Stimulated activated CD8-positive, alpha-beta memory T cell treated with anti-CD3 and anti-CD28 coated beads, Interleukin-15, amount 100 ng/mL, for 48 hours (primary cell): ENCODE data around the gene TOB1.
"Not testable (repeated sequence)": the region's sequence is repeated elsewhere in the genome, so short reads cannot be mapped to it uniquely, and the experiment has no call there.

ENCODE experiments used
- DNase-seq, 2 donors: peaks; one replicate each; pipeline ENCODE4 v3.0.0-alpha.2; 2020; ENCODE audit warnings: low read depth in 2 of 2

The TOB1 gene

DNA sequence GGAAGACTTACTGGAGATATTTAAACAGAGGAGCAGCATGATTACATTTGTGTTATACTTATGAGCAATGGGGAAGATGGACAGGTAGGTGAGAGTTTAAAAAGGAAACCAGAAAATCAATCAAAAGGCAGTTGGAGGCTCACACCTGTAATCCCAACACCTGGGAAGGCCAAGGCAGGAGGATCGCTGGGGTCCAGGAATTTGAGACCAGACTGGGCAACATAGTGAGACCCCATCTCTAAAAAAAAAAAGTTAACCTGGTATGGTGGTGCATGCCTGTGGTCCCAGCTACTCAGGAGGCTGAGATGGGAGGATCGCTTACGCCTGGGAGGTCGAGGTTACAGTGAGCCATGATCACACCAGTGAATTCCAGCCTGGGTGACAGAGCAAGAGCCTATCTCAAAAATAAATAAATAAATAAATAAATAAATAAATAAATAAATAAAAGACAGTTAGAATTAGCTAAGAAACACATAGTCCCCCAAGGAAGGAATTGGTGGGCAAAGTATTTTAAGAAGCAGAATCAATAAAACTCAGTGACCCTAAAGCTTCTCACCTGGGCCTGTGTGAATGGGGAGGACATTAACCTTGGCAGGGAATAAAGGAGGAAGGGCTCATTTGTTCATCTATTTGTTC lies 32.3 kb upstream of the TOB1 start:
- DNase-seq = no peak

DNA sequence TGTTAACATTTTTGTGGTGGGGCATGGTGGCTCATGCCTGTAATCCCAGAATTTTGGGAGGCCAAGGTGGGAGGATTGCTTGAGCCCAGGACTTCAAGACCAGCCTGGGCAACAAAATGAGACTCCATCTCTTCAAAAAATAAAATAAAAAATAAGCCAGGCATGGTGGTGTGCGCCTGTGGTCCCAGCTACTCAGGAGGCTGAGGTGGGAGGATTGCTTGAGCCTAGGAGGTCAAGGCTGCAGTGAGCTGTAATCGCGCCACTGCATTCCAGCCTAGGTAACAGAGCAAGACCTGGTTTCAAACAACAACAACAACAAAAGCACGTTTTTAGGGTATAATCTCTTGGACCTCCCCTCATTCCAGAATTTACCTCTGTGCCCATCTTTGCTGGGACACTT lies 28.4 kb upstream of the TOB1 start:
- not testable (repeated sequence) for DNase-seq

DNA sequence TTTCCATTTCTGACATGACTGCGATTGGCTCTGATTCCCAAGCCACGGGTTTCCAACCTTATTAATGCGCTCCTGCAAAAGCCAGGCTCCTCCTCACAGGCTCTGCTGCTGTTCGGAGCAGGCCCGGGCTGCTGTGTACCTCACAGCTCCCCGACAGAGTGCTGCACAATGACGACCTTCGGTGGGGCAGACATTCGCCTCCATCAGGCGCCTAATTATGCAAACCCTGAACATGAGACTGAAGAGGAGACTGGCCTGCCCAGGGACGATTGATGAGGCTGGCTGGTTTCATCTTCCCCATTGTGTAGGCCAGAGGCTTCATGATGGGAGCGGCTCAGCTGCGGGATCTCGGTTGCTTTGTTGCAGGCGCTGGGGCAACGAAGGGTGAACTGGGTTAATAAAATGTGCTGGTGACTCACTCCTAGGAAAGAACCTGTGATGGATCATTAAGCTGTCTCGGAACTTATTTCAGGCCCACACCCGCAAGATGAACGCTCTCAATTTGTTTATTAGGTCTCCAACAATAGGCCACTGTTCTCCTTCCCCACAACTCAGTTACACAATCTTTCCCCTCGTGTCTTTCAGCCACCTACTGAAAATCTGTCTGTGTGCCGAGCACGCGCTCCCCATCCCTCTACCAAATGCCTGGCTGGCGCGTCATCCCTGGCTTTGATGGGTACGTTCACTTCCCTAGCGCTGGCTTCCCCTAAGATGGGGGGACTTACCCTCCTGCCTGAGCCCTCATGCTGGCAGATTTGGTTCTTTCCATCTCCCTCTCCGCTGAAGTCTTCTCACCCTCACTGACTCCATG lies 27.2 kb upstream of the TOB1 start:
- DNase-seq = no peak

DNA sequence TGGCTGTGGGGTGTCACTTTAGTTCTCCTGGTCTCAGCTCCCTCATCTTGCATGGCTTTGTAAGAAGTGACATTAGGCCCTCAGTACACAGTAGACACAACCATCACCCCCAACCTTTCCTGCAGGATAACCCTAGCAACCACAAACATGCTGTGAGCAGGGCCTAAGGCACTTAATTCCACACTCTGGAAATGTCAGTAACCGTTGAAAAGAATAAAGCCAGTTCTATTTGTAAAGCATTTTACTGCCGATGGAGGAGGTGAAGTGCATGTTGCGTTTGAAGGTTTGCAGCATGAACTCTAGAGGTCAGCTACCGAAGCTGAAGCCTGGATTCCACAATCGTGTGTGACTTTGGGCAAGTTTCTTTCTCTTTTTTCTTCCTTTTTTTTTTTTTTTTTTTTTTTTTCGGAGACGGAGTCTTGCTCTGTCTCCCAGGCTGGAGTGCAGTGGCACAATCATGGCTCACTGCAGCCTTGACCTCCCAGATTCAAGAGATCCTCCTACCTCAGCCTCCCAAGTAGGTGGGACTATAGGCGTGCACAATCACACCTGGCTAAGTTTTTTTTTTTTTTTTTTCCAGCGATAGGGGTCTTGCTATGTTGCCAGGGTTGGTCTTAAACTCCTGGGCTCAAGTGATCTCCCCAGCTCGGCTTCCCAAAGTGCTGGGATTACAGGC lies 26.1 kb upstream of the TOB1 start:
- no peak for DNase-seq

DNA sequence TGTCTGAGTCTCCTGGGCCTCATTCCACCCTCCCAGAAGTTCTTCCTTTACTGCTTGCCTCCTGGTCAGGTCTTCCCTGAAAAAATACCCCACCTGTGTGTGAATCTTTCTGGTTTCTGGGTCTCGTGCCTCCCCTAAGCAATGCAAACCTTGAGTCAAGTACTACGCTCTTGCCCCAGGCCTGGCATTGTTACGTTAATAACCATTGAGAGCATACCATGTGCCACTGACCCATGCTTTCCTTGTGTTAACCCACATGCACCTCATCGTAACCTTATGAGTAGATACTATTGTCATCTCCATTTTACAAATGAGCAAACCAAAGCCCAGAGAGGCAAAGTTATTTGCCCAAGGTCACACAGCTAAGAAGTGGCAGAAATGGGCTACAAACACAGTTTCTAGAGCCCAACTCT lies 25.4 kb upstream of the TOB1 start:
- no peak for DNase-seq

DNA sequence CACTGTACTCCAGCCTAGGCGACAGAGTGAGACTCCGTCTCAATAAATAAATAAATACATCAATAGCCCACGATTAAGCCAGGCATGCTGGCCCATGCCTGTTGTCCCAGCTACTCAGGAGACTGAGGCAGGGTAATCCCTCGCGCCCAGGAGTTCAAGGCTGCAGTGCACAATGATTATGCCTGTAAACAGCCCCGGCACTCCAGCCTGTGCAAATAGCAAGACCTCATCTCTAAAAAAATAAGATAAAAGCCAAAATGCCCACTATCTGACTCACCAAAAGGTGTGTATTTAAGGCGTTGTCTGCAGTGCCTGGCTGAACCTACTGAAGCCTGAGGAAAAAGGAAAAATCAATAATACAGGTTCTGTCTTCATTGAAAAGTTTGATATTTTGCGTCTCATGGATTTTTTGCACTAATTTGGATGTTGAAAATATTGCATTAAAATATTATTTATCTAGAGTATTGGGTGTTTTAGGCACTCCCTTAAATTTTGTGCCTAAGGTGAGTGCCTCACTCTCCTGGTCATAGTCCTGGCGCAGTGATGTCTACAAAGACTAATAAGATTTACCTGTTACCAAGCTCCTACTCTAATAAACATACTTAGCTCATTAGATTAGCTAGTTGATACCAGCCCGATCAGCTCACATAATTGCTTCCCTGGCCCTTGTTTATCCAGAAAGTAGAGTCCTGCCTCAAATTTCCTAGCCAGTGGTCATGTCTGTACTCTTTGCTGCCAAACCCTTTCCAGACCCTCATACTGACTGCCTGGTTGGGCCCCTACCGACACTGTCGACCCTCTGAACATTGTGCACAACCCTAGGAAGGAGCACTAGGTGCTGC lies 24.7 kb upstream of the TOB1 start:
- no peak for DNase-seq

DNA sequence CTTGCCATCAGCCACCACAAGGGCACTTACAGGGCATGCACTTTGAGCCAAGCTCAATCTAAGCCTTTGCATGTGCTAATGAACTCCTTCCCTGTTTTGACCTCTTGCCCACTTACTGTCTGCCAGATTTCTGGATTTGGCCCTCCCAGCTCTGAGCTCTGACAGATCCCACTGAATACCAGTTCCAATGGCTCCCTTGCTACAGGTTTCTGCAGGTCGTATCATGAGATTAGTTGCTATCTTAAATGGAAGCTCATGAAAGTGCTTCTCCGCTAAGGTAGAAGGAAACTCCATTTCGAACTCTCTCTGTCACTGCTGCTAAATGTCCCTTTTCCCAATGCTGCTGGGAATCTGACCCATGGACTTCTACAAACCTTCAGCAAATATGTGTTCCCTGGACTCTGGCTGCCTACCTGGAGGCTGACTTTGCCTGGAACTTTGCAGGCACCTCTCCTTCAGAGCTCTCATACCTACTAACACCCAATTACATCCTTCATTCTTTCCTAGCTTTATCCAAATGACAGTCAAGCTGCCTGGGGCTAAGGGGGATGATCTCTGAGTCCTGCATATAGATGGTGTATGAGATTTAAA lies 23.5 kb upstream of the TOB1 start:
- no peak for DNase-seq

DNA sequence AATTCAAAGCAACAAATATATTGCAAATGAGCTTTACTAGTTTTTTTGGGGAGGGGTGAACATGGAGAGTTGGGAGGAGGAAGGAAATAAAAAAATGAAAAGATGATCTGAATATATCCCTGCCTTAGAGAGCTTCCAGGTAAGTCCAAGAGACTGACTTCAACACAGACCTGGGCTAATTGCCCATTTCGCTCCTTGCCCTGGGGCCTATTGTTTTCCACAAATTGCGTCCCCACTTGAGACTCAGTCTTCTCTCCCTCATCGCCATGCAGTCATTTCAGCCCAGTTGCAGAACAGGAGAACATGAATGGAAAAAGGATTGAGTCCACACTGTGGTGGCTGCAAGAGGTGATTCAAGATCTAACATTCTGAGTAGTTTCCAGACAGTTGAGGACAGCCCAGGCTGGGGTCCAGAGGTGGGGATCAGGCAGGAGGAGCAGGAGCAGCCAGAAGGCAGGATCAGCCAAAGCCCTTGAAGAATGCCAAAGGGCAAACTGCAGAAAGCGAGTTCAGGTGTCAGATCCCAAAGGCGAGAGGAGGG lies 21.6 kb upstream of the TOB1 start:
- DNase-seq = no peak

DNA sequence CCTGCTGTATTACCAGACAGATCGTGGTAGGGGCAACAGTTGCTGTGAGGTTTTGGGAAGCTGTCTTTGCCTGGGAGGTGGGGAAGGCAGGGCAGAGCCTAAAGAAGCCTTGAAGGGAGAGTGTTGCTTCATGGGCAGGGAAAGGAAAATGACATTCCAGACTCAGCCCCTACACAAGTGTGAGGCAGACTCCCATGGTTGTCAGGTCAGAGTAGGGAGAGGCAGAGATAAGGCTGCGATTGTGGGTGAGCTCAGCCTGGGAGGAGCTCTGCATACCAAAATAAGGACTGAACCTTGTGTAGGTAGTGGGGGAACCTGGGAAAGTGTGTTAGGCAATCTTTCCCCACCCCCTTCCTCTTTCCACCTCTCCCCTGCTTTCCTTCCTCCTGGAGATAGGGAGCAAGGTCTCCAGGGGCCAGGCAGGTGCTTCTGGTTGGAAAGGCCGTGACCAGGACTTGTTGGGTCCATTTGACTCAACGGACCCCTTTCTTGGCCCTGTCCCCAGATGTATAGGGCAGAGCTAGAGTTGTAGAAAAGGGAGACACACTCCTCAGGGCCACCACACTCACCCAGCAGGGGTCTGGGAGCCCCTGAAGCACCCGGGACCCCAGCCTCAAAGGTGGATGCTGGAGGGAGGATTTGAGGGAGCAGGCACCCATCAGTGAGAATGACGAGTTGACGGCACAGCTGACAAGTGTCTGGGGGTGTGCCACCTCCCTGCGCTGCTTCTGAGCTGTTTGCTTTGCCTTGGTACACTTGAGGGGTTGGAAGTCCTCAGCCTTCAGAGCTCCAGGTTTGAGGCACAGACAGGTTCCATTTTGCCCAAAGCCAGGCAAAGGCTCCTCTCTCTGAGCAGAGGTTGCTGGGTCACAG lies 18.5 kb upstream of the TOB1 start:
- no peak for DNase-seq

DNA sequence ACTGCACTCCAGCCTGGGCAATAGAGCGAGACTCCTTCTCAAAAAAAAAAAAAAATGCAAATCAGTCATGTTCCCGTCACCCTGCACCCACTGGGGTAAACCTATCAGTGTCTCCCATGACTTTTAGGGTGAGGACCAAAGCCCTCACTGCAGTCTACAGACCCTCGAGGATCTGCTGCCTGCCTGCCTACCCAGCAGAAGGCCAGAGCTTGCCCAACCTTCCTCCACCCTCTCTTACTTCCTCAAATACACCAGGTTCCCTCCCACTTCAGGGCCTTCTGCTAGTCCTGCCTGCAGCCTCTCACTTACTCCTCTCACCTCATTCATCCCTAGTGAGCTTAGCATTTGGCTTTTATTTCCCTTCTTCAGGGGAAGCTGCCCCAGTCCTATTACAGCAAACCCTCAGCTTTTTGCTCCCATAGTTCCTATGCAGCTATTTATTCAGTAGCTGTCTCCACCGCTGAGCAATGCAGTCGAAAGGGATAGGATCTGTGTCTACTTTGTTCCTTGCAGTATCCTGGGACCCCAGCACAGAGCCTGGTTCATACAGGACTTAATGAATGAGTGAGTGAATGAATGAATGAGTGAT lies 17.8 kb upstream of the TOB1 start:
- DNase-seq = no peak

DNA sequence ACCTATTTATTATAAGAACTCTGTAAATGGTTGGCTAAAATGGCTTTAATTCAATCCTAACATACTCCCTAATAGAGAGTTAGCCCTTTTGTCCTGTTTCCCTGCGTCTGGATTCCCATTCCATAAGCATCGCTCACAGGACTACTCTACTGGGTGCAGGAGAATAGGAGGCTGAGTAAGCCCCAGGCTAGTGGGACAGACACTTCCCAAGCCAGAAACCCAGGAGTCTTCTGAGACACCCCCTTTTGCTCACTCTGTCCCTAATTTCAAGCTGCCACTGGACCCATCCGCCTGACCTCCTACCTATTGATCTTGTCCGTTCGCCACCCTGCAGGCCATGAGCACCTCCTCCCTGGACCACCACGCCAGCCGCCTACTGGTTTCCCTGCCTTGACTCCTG lies 16.7 kb upstream of the TOB1 start:
- DNase-seq = no peak

DNA sequence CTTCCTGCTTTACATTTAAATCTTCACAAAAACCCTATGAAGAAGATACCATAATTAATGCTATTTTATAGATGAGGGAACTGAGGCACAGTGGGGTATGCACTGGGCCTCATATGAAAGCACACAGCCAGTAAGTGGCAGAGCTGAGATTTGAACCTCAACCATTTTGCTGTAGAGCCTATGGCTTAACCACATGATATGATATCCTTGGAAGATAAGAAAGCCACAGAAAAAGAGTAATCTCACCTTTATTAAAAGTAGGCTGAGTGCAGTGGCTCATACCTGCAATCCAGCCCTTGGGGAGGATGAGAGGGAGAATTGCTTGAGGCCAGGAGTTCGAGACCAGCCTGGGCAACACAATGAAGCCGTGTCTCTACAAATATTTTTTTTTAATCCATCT lies 15.0 kb upstream of the TOB1 start:
- no peak for DNase-seq

DNA sequence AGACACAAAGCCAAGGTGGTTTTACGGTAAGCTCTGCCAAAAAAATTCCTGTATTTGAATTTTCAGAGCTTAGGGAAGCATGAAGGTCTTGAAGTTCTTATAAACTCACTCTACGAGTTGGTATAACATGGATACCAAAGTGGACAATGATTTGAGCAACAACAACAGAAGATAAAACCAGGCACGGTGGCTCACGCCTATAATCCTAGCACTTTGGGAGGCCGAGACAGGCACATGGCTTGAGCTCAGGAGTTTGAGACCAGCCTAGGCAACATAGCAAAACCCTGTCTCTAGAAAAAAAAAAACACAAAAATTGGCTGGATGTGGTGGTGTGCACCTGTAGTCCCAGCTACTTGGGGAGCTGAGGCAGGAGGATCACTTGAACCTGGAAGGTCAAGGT lies 12.9 kb upstream of the TOB1 start:
- no peak for DNase-seq

DNA sequence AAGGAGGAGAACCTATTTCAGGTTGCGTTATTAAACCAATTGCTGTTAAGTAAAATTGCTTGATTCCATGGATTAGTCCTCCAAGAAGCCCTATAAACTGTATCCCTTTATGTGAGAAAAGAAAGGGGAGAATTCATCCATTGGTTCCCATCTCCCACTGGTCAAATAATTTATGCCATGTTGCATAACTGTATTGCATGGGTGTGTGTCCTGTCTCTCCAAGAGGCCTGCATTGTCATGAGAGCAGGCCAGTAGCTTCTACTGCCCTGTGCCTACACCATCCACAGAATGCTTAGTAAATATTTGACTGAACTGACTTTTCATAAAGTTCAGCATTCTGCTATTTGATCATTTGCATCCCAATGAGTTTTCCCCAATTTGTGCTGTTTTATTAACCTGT lies 11.7 kb upstream of the TOB1 start:
- DNase-seq = no peak

DNA sequence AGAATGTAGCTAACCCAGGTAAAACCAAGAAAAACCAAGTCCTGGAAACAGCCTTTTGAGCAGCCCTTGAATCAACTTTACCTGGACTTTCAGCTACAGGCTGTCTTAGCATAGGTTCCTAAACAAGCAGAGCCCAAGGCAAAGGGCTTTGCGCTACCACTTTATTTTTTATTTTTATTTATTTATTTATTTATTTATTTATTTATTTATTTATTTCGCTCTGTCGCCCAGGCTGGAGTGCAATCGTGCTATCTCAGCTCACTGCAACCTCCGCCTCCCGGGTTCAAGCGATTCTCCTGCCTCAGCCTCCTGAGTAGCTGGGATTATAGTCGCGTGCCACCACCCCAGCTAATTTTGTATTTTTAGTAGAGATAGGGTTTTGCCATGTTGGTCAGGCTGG lies 10.9 kb upstream of the TOB1 start:
- DNase-seq = not testable (repeated sequence)

DNA sequence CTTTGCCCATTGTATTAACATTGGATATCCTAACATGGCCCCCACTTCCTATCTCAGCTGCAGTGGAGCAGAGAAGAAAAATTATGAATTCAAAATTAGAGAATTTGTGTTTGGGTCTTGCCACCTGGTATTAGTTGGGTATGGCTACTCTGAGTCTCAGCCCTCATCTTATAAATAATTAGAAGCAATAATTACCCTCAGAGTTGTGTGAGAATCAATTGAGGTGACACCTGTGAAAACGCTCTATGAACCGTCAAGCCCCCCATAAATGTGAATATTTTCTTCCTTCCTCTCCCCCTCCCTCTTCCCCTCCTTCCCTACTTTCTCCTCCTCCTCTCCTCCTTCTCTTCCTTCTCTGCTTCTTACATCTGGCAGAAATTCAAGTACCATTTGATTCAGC lies 8.9 kb upstream of the TOB1 start:
- DNase-seq = no peak

DNA sequence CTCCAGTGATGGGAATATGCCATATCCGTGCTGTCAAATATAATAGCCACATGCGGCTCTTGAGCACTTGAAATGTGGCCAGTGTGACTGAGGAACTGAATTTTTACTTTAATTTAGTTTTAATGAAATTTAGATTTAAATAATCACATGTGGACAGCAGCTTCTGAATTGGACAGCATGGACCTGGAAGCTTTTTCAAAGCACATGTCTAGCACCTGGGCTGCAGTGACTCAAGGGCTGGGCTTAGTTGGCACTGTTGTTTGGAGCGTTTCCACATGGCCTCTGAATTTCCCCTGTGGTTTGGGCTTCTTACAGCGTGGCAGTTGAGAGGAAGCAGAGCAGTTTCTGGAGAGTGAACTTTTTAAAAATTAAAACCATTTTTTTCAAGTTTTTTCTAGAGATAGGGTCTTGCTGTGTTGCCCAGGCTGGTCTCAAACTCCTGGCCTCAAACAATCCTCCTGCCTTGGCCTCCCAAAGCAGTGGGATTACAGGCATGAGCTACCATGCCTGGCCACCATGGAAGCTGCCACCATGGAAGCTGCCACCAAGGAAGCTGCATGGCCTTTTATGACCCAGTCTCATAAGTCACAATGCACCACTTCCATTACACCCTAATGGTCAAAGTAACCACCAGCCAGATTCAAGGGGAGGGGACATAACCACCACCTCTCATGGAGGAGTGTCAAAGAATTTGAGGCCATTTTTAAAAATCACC lies 6.7 kb upstream of the TOB1 start:
- DNase-seq = peak in 1 of 2 donors; percentile 30

DNA sequence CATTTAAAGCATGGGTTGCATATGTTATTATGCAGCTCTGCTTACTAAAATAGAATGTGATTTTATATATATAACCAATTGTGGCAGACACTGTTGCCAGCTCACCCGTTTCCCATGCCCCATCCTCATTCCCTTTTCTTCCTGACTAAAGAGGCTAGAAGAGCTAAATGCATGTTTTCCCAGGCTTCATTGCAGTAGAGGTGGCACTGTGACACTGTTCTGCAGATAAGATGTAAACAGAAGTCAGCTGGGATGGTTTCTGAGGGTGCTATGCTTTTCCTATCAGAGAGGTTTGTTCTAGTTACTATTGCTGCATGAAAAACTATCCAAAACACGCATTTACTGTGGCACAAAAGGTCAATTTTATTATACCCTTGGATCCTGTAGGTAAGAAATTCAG lies 5.7 kb upstream of the TOB1 start:
- no peak for DNase-seq

DNA sequence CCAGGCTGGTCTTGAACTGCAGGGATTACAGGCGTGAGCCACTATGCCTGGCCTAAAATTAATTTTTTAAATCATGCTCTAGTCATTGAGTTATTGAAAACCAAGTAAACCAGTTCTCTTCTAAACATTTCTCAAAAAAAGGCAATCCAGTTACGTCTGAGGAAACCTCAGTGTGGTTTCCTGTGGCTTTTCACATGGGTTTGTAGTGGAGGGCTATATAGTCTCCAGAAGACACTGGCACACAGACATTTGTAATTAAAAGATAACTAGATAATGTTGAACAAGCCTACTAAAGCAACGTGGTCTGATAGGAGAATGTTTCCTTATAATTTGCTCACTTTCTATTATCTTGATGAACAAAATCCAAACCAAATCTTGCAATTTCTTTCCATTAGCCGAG lies 5.2 kb upstream of the TOB1 start:
- no peak for DNase-seq
